Measurements from ENCODE around the gene FBXL7. TPM values are rescaled to one million over a fixed set of nuclear protein-coding genes. Genes with fewer than 3 reads are reported as not detected.

FBXL7 gene
- total RNA-seq, 1 donor from 2014 or later = 12.3 TPM

GRCh38 chr5:15757103-15757502, 257.1 kb downstream of the FBXL7 start:
- peaks cover 13% of the 10 kb centered on the region for H3K4me1 ChIP-seq

GRCh38 chr5:15757619-15758018, 257.6 kb downstream of the FBXL7 start:
- H3K79me2 ChIP-seq (ENCODE audit: low read depth) = peaks cover 19% of the 10 kb centered on the region
- H3K4me3 Mint-ChIP-seq = no peak overlapping the region
- H3K4me1 Mint-ChIP-seq = peaks cover 6% of the 10 kb centered on the region
- no peak overlapping the region for H3K4me3 ChIP-seq
- H3K27ac Mint-ChIP-seq = no peak overlapping the region
- H3K9me3 Mint-ChIP-seq = peaks cover 9% of the 10 kb centered on the region
- H2AFZ ChIP-seq (replicated peaks) = no peak overlapping the region
- no peaks in the 10 kb centered on the region for H4K20me1 ChIP-seq (ENCODE audit: low read depth)
- DNase-seq (ENCODE audit: low spot score) = no peak
- H3K9me3 ChIP-seq (ENCODE audit: low read depth) = no peaks in the 10 kb centered on the region
- H3K36me3 ChIP-seq = no peaks in the 10 kb centered on the region
- H3K36me3 Mint-ChIP-seq = no peaks in the 10 kb centered on the region
- no peak overlapping the region for H3K4me2 ChIP-seq
- no peaks in the 10 kb centered on the region for H3K27me3 Mint-ChIP-seq (ENCODE audit: insufficient read depth, low read depth)
- no peak overlapping the region for H3K27ac ChIP-seq
- no peak for TF ChIP-seq CTCF (IDR thresholded peaks at IDR 0.05)
- TF ChIP-seq EZH2phosphoT487 (IDR thresholded peaks at IDR 0.05) = no peak
- TF ChIP-seq EZH2 (IDR thresholded peaks at IDR 0.05) = no peak
- H3F3A ChIP-seq (ENCODE audit: low read depth) = no peaks in the 10 kb centered on the region
- H3K27me3 ChIP-seq = no peaks in the 10 kb centered on the region
- peaks cover 12% of the 10 kb centered on the region for H3K4me1 ChIP-seq
- no peak overlapping the region for H3K9ac ChIP-seq

More at GRCh38 chr5:15757103-15757502, 257.1 kb downstream of the FBXL7 start:
- Mint-ChIP-seq H3K36me3 (no peaks in the 10 kb centered on the region), H3K4me3 (no peak overlapping the region), H3K4me1 (peaks cover 6% of the 10 kb centered on the region), H3K9me3 (peaks cover 9% of the 10 kb centered on the region), H3K27ac (no peak overlapping the region), H3K27me3 (ENCODE audit: insufficient read depth, low read depth) (no peaks in the 10 kb centered on the region)
- H3K79me2 ChIP-seq (ENCODE audit: low read depth) = peaks cover 25% of the 10 kb centered on the region
- no peaks in the 10 kb centered on the region for H3K27me3 ChIP-seq
- no peaks in the 10 kb centered on the region for H4K20me1 ChIP-seq (ENCODE audit: low read depth)
- no peak overlapping the region for H3K9ac ChIP-seq
- no peak for TF ChIP-seq EZH2 (IDR thresholded peaks at IDR 0.05)
- no peak for TF ChIP-seq CTCF (IDR thresholded peaks at IDR 0.05)
- TF ChIP-seq EZH2phosphoT487 (IDR thresholded peaks at IDR 0.05) = no peak
- no peaks in the 10 kb centered on the region for H3F3A ChIP-seq (ENCODE audit: low read depth)
- no peak overlapping the region for H3K27ac ChIP-seq
- DNase-seq (ENCODE audit: low spot score) = no peak
- H3K4me2 ChIP-seq = no peak overlapping the region
- H3K4me3 ChIP-seq = no peak overlapping the region
- no peaks in the 10 kb centered on the region for H3K9me3 ChIP-seq (ENCODE audit: low read depth)
- H3K36me3 ChIP-seq = no peaks in the 10 kb centered on the region
- H2AFZ ChIP-seq (replicated peaks) = no peak overlapping the region

GRCh38 chr5:15762668-15763067, 262.7 kb downstream of the FBXL7 start:
- Mint-ChIP-seq H3K4me1 (no peaks in the 10 kb centered on the region), H3K27ac (no peak overlapping the region), H3K27me3 (ENCODE audit: insufficient read depth, low read depth) (peaks cover 2% of the 10 kb centered on the region), H3K4me3 (no peak overlapping the region), H3K9me3 (peaks cover 2% of the 10 kb centered on the region), H3K36me3 (no peaks in the 10 kb centered on the region)
- no peak overlapping the region for H3K4me3 ChIP-seq
- peaks cover 4% of the 10 kb centered on the region for H3K79me2 ChIP-seq (ENCODE audit: low read depth)
- H3K9me3 ChIP-seq (ENCODE audit: low read depth) = no peaks in the 10 kb centered on the region
- no peak overlapping the region for H3K9ac ChIP-seq
- TF ChIP-seq EZH2 (IDR thresholded peaks at IDR 0.05) (no peak), EZH2phosphoT487 (IDR thresholded peaks at IDR 0.05) (no peak), CTCF (IDR thresholded peaks at IDR 0.05) (no peak)
- no peak for DNase-seq (ENCODE audit: low spot score)
- no peaks in the 10 kb centered on the region for H3K4me1 ChIP-seq
- H4K20me1 ChIP-seq (ENCODE audit: low read depth) = no peaks in the 10 kb centered on the region
- H3K27ac ChIP-seq = no peak overlapping the region
- no peak overlapping the region for H2AFZ ChIP-seq (replicated peaks)
- no peaks in the 10 kb centered on the region for H3F3A ChIP-seq (ENCODE audit: low read depth)
- H3K4me2 ChIP-seq = no peak overlapping the region
- no peaks in the 10 kb centered on the region for H3K36me3 ChIP-seq
- H3K27me3 ChIP-seq = no peaks in the 10 kb centered on the region
